Keratinocyte (primary cell): ENCODE results near the gene REL.

ENCODE experiments used
- EZH2 ChIP-seq: IDR thresholded peaks from one replicate; pipeline ENCODE4 v1.6.1; 2012; ENCODE audit warnings: inconsistent platforms, mild to moderate bottlenecking, low read length, moderate library complexity
- TF ChIP-seq, protein P1 (sequence below), 3 experiments: IDR thresholded peaks in 1 of 3; conservative IDR thresholded peaks in 1 of 3; optimal IDR thresholded peaks in 1 of 3; 2 replicates in 2 of 3; 3 replicates in 1 of 3; pipeline versions ENCODE3 to v1.5.1; 2011; ENCODE audit warnings: low read length in 3 of 3, mild to moderate bottlenecking in 3 of 3, moderate library complexity in 2 of 3, control low read depth in 1 of 3, inconsistent platforms in 1 of 3; ENCODE audit not compliant: insufficient read depth in 2 of 3; ENCODE audit errors: extremely low read depth in 1 of 3

DNA sequence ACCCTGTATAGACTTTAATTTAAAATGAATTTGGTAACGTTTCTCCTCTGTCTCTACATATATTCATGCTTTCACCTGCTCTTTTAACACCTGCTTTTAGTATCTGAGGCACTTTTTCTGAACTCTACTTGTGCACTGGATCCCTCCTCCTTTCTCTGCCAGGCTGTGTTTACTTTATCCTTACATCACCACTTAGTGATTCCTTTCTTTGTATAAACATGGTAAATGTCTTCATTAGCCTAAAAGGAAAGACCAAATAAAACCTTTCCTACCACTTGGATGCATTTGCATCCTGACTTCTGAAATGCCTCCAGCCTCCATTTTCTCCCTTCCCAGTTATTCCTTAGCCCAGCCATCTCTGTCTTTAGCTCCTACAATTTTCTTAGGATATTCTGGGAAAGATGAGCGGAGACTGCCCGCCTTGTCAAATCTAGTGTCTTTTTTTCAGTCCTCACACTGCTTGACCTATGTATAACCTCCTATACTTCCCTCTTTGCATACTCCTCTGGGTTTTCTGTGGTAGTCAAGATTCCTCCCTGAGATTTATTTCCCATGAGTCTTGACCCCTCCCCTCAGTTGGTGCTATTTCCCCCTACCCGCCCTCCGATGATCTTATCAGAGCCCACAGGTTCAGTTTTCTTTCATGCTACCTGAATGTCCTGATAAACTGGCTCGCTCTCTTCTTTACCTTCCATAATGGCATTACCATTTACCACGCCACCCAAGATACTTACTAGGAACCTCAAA, 44.8 kb downstream of the REL start:
- TF ChIP-seq, protein P1, sequence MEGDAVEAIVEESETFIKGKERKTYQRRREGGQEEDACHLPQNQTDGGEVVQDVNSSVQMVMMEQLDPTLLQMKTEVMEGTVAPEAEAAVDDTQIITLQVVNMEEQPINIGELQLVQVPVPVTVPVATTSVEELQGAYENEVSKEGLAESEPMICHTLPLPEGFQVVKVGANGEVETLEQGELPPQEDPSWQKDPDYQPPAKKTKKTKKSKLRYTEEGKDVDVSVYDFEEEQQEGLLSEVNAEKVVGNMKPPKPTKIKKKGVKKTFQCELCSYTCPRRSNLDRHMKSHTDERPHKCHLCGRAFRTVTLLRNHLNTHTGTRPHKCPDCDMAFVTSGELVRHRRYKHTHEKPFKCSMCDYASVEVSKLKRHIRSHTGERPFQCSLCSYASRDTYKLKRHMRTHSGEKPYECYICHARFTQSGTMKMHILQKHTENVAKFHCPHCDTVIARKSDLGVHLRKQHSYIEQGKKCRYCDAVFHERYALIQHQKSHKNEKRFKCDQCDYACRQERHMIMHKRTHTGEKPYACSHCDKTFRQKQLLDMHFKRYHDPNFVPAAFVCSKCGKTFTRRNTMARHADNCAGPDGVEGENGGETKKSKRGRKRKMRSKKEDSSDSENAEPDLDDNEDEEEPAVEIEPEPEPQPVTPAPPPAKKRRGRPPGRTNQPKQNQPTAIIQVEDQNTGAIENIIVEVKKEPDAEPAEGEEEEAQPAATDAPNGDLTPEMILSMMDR (optimal IDR thresholded peaks at IDR 0.05 in 1 of 3, IDR thresholded peaks at IDR 0.05 in 1 of 3, conservative IDR thresholded peaks at IDR 0.05 in 1 of 3; ENCODE audit: extremely low read depth in 1 of 3, insufficient read depth in 2 of 3, low read length in 3 of 3), result no peak
- no peak for TF ChIP-seq EZH2
